ENCODE data around the gene XPO6.

XPO6 gene

DNA sequence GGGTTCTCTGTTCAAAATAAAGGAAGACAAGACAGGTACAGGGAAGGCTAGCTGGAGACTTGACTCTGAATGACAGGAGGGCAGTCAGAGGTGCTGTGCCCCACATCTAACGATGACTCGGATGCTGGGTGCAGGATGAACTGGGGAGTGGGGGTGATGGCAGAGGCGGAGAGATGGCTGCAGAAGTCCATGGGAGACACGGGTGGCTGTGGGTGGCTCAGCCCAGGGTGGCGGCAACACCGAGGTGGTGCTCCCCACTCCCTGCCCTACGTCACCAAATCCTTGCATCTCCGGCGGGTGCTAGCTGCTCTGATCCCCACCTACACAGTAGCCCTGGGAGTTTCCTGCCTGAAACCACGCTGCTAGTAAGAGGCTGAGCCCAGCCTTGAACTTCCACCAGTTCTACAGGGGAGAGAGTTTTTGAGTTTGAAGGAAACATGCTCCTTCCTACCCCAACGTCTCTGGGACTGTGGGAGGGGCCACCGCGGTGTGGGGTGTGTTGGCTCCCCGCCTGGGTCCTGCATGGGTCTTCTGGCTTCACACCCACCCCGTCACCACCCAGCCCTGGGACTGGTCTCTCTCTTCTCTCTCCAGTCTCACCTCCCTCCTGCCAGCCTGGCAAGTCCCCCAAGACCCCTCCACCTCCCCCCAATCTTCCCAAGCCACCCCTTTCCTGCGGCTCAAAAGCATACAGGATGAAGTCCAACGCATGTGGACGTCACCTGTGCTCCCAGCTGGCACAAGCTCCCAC is 152.8 kb downstream of the XPO6 start:
- no peak for DNase-seq

DNA sequence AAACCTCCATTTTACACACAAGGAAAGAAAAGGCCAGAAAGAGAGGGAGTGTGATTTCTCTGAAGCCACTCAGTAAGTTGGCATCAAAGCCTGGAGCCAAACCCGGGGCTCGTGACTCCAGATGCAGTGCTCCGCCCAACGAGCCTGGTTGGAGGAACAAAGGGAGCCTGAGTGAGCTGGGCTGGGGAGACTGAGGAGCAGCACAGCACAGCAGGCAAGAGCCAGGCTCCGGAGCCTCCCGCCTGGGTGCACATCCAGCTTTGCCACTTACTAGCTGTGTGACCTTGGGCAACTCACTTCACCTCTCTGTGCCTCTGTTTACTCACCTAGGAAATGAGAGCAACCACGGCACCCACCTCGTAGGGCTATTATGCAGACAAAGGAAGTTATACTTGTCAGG is 153.8 kb downstream of the XPO6 start:
- DNase-seq, result no peak

DNA sequence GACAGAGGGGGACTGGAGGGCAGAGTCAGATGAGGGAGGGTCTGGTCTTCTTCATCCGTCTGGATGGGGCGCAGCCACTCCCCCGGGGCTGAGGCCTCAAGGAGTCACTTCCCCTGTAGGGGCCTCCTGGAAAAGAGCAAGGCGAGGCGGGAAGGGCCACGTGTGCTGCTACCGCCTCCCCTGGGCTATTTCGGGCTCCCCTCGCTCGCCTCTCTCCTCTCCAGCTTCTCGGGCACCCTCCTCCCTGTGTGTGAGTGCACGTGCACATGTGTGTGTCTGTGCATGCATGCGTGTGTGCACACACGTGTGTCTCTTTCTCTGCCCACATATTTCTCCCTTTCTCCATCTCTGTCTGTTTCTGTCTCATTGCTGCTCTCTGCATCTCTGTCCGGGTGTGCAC is 158.3 kb downstream of the XPO6 start:
- no peak for DNase-seq

DNA sequence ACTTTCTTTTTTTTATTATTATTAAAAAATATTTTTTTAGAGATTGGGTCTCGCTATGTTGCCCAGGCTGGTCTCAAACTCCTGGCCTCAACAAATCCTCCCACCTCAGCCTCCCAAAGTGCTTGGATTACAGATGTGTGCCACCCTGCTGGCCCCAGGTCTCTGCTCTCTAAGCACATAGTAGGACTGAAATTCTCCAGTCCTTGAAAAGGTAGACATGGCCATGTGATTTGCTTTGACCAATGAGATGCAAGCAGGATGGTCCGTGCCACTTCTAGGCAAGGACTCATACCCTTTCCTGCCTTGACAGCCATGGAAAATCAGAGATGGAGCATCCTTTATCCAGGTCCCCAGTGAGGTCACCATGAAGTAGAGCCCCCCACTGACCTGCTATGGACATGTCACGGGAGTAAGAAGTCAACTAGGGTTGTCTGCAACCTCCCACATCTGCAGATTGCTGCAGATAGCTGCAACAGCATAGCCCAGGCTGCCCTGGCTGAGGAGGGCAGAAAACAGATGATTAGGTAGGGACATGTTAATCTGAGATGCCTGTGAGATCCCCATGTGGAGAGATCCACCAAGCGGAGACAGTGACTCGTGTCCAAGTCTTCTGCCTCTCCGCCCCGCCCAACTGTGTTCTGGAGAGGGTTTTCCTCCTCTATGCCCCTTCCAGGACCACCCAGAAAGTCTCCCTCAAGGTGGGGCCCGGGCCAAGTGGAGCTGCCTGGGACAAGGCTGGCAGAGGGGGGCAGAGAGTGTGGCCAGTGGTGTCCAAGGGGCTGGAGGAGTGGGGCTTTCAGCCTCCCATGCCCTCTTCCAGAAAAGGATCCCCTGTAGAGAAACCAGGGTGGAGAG is 159.3 kb downstream of the XPO6 start:
- no peak for DNase-seq

DNA sequence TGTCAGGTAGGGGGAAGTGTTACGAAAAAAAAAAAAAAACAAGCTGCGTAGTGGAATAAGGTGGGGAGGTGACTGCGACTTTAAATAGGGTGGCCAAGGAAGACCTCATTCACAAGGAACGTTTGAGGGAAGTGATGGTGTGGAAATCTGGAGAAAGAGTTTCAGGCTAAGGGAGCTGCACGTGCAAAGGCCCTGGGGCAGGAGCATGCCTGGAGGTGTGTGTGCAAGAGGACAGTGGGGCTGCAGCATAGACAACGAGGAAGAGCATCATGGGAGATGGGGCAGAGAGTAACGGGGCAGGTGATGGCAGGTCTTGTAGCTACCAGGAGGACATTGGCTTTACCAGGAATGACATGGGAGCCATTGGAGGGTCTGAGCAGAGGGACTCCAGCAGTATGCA is 160.3 kb downstream of the XPO6 start:
- DNase-seq, result no peak

All from NCI-H1694 treated with DMSO at 0.1 percent for 48 hours (cell line).